GM23338 (cell line): Measurements from ENCODE around the gene DPY19L3. TPM values are rescaled to one million over a fixed set of nuclear protein-coding genes. Genes with fewer than 3 reads are reported as not detected.

Experiments
- ATAC-seq: fragments of 200-7000 bp; cut with Tn5 transposase; 3 replicates; pipeline ENCODE4 v1.9.1; 2020
- DNase-seq: peaks from one replicate; pipeline ENCODE4 v3.0.0-alpha.2; 2015; ENCODE audit warnings: low spot score
- H2AFZ ChIP-seq: fragments of 200-600 bp; sonication (generic); 2 replicates; pipeline ENCODE4 v1.8.0; 2016; ENCODE audit warnings: antibody characterized with exemption, mild to moderate bottlenecking, moderate library complexity
- H3F3A ChIP-seq: fragments of 200-600 bp; sonication (generic); replicated peaks from 2 replicates; pipeline ENCODE4 v1.8.0; 2017; ENCODE audit warnings: antibody characterized with exemption, mixed run types, low read depth
- H3K27ac ChIP-seq: fragments of 200-600 bp; sonication (generic); 2 replicates; pipeline ENCODE4 v1.6.1; 2016; ENCODE audit warnings: low read depth
- H3K27me3 ChIP-seq: fragments of 200-600 bp; sonication (generic); 2 replicates; pipeline ENCODE4 v1.8.0; 2016; ENCODE audit warnings: mild to moderate bottlenecking, mixed run types, moderate library complexity; ENCODE audit not compliant: insufficient read depth
- H3K36me3 ChIP-seq: fragments of 200-600 bp; sonication (generic); 2 replicates; pipeline ENCODE4 v1.8.0; 2016; ENCODE audit warnings: mild to moderate bottlenecking; ENCODE audit not compliant: insufficient read depth
- H3K4me1 ChIP-seq: fragments of 200-600 bp; sonication (generic); 2 replicates; pipeline ENCODE4 v1.8.0; 2016; ENCODE audit warnings: mild to moderate bottlenecking, moderate library complexity; ENCODE audit not compliant: insufficient read depth
- H3K4me2 ChIP-seq: fragments of 200-600 bp; sonication (generic); 2 replicates; pipeline ENCODE4 v1.7.1; 2017; ENCODE audit warnings: mixed run types
- H3K4me3 ChIP-seq: fragments of 200-600 bp; sonication (generic); 2 replicates; pipeline ENCODE4 v1.6.1; 2016; ENCODE audit warnings: mixed run types
- H3K79me2 ChIP-seq: fragments of 200-600 bp; sonication (generic); replicated peaks from 2 replicates; pipeline ENCODE4 v1.8.0; 2017; ENCODE audit warnings: mild to moderate bottlenecking; ENCODE audit not compliant: insufficient read depth
- H3K9me2 ChIP-seq: fragments of 200-600 bp; sonication (generic); 2 replicates; pipeline ENCODE4 v1.8.0; 2017; ENCODE audit not compliant: insufficient read depth
- H4K20me1 ChIP-seq: fragments of 200-600 bp; sonication (generic); replicated peaks from 2 replicates; pipeline ENCODE4 v1.8.0; 2017; ENCODE audit warnings: mild to moderate bottlenecking; ENCODE audit not compliant: insufficient read depth
- H3K27ac Mint-ChIP-seq: 2 replicates; pipeline ENCODE4 v1.8.0; 2020; ENCODE audit warnings: inconsistent platforms, mild to moderate bottlenecking, moderate library complexity, mixed read lengths
- H3K27me3 Mint-ChIP-seq: 3 replicates; pipeline ENCODE4 v1.8.0; 2022; ENCODE audit warnings: low read depth, mild to moderate bottlenecking, moderate library complexity, mixed read lengths, inconsistent platforms; ENCODE audit not compliant: insufficient read depth, poor library complexity
- H3K36me3 Mint-ChIP-seq: 3 replicates; pipeline ENCODE4 v1.8.0; 2021; ENCODE audit warnings: low read depth, mild to moderate bottlenecking, inconsistent platforms, moderate library complexity, mixed read lengths
- H3K4me1 Mint-ChIP-seq: 3 replicates; pipeline ENCODE4 v1.8.0; 2020; ENCODE audit warnings: mild to moderate bottlenecking, inconsistent platforms, mixed read lengths
- H3K4me3 Mint-ChIP-seq: 3 replicates; pipeline ENCODE4 v1.8.0; 2021; ENCODE audit warnings: moderate library complexity, mild to moderate bottlenecking, inconsistent platforms, mixed read lengths
- H3K9me3 Mint-ChIP-seq: 3 replicates; pipeline ENCODE4 v1.8.0; 2020; ENCODE audit warnings: moderate library complexity, mild to moderate bottlenecking, inconsistent platforms, mixed read lengths
- CREB1 ChIP-seq: fragments of 250-450 bp; sonication (Bioruptor Pico); IDR thresholded peaks from 2 replicates; pipeline ENCODE4 v1.5.0; 2020; ENCODE audit warnings: low read depth, mild to moderate bottlenecking, moderate library complexity
- CTCF ChIP-seq, 2 experiments: fragments of 200-600 bp in 1 of 2; sonication (generic) in 1 of 2; conservative IDR thresholded peaks; 2 replicates each; pipeline versions ENCODE4 v1.5.1 to v1.6.1; 2016 to 2017; ENCODE audit warnings: antibody characterized with exemption in 2 of 2, low read depth in 2 of 2, mild to moderate bottlenecking in 2 of 2, moderate library complexity in 1 of 2
- ETS1 ChIP-seq: IDR thresholded peaks from 2 replicates; pipeline ENCODE4 v1.6.1; 2016; ENCODE audit warnings: antibody characterized with exemption
- EZH2 ChIP-seq: fragments of 200-600 bp; sonication (generic); IDR thresholded peaks from one replicate; pipeline ENCODE4 v1.8.0; 2017; ENCODE audit warnings: antibody characterized with exemption, mild to moderate bottlenecking, low read depth; ENCODE audit not compliant: unreplicated experiment
- EZH2phosphoT487 ChIP-seq: fragments of 200-600 bp; sonication (generic); IDR thresholded peaks from one replicate; pipeline ENCODE4 v1.8.1; 2018; ENCODE audit warnings: antibody characterized with exemption; ENCODE audit not compliant: unreplicated experiment
- JUNB ChIP-seq: IDR thresholded peaks from one replicate; pipeline ENCODE4 v1.6.1; 2016; ENCODE audit warnings: antibody characterized with exemption; ENCODE audit not compliant: unreplicated experiment
- NANOG ChIP-seq: IDR thresholded peaks from 2 replicates; pipeline ENCODE4 v1.6.1; 2016; ENCODE audit warnings: antibody characterized with exemption, borderline replicate concordance
- POLR2AphosphoS5 ChIP-seq: IDR thresholded peaks from 2 replicates; pipeline ENCODE4 v1.6.1; 2016; ENCODE audit warnings: antibody characterized with exemption, low read depth
- REST ChIP-seq: IDR thresholded peaks from one replicate; pipeline ENCODE4 v1.6.1; 2018; ENCODE audit warnings: antibody characterized with exemption; ENCODE audit not compliant: unreplicated experiment
- STAT1 ChIP-seq: IDR thresholded peaks from one replicate; pipeline ENCODE4 v1.6.1; 2016; ENCODE audit warnings: antibody characterized with exemption; ENCODE audit not compliant: unreplicated experiment
- ZNF114 ChIP-seq: fragments of 250-450 bp; sonication (Bioruptor Pico); IDR thresholded peaks from 2 replicates; pipeline ENCODE4 v1.5.0; 2020; ENCODE audit warnings: mild to moderate bottlenecking, moderate library complexity
- ZNF331 ChIP-seq: fragments of 250-450 bp; sonication (Bioruptor Pico); IDR thresholded peaks from 2 replicates; pipeline ENCODE4 v1.5.0; 2020; ENCODE audit warnings: low read depth, mild to moderate bottlenecking, moderate library complexity
- ZNF462 ChIP-seq: fragments of 250-450 bp; sonication (Bioruptor Pico); IDR thresholded peaks from 2 replicates; pipeline ENCODE4 v1.5.0; 2020; ENCODE audit warnings: mild to moderate bottlenecking, moderate library complexity
- polyA plus RNA-seq: library from polyadenylated mRNA; unstranded; fragments of >200 nt; fragmentation: Nextera tagmentation; extraction: Ambion mirVana; gene quantifications from 2 replicates; pipeline ENCODE4 v1.2.1, GENCODE V29; 2016
- total RNA-seq: library from RNA; depleted of rRNA; stranded (reverse); fragments of >200 nt; shearing (Covaris generic); gene quantifications from 2 replicates; pipeline ENCODE4 v1.2.3, GENCODE V29; 2014

The DPY19L3 gene
- total and polyA plus RNA-seq, 2 experiments from 2014 or later, result 13.5 to 46.6 TPM

GRCh38 chr19:32471095-32471494 lies 65.5 kb downstream of the DPY19L3 start:
- H3K9me3 Mint-ChIP-seq, result no peaks in the 10 kb centered on the region
- no peaks in the 10 kb centered on the region for H3K4me1 ChIP-seq
- H3K4me1 Mint-ChIP-seq, result peaks cover 12% of the 10 kb centered on the region; the same call in 2 of the 3 replicates
- H3K4me3 ChIP-seq, result no peak overlapping the region
- H3K4me3 Mint-ChIP-seq, result no peak overlapping the region
- TF ChIP-seq ZNF331 (no peak), NANOG (no peak), REST (no peak), EZH2 (no peak), ZNF462 (no peak), CREB1 (no peak), POLR2AphosphoS5 (no peak), ETS1 (no peak), ZNF114 (CRISPR knock-in tag) (no peak), CTCF (conservative IDR thresholded peaks at IDR 0.05; ENCODE audit: low read depth in 2 of 2) (no peak), EZH2phosphoT487 (no peak), STAT1 (no peak), JUNB (no peak)
- H2AFZ ChIP-seq, result no peak overlapping the region
- no peak overlapping the region for H3K27ac Mint-ChIP-seq
- H4K20me1 ChIP-seq, result peaks cover 4% of the 10 kb centered on the region; the same call in 1 of the 2 replicates
- peaks cover 6% of the 10 kb centered on the region for H3K36me3 ChIP-seq
- no peak overlapping the region for H3K4me2 ChIP-seq
- no peaks in the 10 kb centered on the region for H3F3A ChIP-seq
- peaks cover 23% of the 10 kb centered on the region for H3K36me3 Mint-ChIP-seq
- no peaks in the 10 kb centered on the region for H3K27me3 ChIP-seq
- H3K27ac ChIP-seq, result no peak overlapping the region
- DNase-seq (no peak), ATAC-seq (no peak)
- H3K27me3 Mint-ChIP-seq, result peaks cover 6% of the 10 kb centered on the region
- H3K79me2 ChIP-seq, result no peaks in the 10 kb centered on the region
- no peaks in the 10 kb centered on the region for H3K9me2 ChIP-seq
